Astrocyte of the spinal cord (primary cell): ENCODE measurements around the gene BAHCC1.

ENCODE experiments used
- DNase-seq: peaks from one replicate; pipeline ENCODE4 v3.0.0; 2011; ENCODE audit warnings: low read depth, low spot score
- H3K4me3 ChIP-seq: 2 replicates; pipeline ENCODE4 v1.5.1; 2011; ENCODE audit warnings: low read depth, mild to moderate bottlenecking, low read length, moderate library complexity
- in situ Hi-C: cut with HindIII; loops from 2 replicates; pipeline ENCODE4 v1.10.0; 2017; ENCODE audit warnings: low sequenced_read_pairs
- TF ChIP-seq, protein P1 (sequence below): IDR thresholded peaks from 2 replicates; pipeline ENCODE4 v1.5.1; 2012; ENCODE audit warnings: low read depth, mild to moderate bottlenecking, low read length, inconsistent platforms

The BAHCC1 gene

GRCh38 chr17:81394921-81395599 is at the start of gene BAHCC1:
TSS of gene BAHCC1 (plus strand) at chr17:81395457. CDS start at chr17:81399740, 4,283 bp downstream.
- DNase-seq = peak; percentile 100
- in situ Hi-C loops = no loop called here
- H3K4me3 ChIP-seq = peak within 1 kb of the TSS; percentile 71
- TF ChIP-seq, protein P1, sequence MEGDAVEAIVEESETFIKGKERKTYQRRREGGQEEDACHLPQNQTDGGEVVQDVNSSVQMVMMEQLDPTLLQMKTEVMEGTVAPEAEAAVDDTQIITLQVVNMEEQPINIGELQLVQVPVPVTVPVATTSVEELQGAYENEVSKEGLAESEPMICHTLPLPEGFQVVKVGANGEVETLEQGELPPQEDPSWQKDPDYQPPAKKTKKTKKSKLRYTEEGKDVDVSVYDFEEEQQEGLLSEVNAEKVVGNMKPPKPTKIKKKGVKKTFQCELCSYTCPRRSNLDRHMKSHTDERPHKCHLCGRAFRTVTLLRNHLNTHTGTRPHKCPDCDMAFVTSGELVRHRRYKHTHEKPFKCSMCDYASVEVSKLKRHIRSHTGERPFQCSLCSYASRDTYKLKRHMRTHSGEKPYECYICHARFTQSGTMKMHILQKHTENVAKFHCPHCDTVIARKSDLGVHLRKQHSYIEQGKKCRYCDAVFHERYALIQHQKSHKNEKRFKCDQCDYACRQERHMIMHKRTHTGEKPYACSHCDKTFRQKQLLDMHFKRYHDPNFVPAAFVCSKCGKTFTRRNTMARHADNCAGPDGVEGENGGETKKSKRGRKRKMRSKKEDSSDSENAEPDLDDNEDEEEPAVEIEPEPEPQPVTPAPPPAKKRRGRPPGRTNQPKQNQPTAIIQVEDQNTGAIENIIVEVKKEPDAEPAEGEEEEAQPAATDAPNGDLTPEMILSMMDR = no peak

DNA sequence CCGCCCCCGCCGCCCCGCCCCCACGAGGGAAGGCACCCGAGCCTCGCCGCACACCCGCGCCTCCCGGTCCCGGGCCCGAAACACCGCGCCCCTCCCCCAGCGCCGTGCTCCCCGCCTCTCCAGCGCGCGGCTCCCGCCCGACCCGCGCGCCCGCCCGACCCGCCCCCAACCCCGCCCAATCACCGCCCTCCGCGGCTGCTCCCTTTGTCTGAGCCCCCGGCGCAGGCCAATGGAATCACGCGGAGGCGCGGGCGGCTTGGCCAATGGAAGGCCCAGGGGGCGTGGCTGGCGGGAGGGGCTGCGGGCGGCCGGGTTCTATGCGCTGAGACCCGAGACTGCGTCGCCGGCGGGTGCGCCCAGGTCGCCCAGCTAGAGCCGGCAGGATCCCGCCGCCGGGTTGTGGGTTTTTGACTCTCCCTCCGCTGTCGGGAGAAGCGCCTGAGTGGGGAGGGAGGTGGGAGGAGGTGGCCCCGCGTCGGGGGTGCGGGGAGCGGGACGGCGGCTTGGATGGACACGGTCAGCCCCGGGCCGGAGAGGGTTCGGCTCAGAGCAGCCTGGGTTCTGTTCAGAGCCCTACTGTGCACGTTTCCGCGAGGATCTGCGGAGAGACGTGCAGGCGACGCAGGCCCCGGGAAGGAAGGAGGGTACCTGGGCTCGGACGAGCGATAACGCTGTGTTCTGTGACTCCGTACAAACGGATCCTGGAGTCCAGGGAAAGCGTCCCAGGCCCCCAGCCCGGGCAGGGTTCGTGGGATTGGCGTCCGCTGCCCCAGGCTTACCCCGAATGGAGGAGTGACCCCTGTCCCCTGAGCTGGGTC is 49.0 kb upstream of the BAHCC1 start:
- TF ChIP-seq, protein P1 = no peak
- H3K4me3 ChIP-seq = peak overlapping the region; percentile 60
- DNase-seq = peak; percentile 97
- in situ Hi-C loops = no loop called here

- DNase-seq = no peak
- TF ChIP-seq, protein P1 = no peak
- peak overlapping the region; percentile 60 for H3K4me3 ChIP-seq
- in situ Hi-C loops = no loop called here
These were observed 48.3 kb upstream of the BAHCC1 start for GRCh38 chr17:81346908-81347349.

- H3K4me3 ChIP-seq = no peak overlapping the region
- TF ChIP-seq, protein P1 = no peak
- in situ Hi-C loops = no loop called here
- DNase-seq = no peak
These were observed 47.8 kb upstream of the BAHCC1 start for GRCh38 chr17:81347437-81347836.

DNA sequence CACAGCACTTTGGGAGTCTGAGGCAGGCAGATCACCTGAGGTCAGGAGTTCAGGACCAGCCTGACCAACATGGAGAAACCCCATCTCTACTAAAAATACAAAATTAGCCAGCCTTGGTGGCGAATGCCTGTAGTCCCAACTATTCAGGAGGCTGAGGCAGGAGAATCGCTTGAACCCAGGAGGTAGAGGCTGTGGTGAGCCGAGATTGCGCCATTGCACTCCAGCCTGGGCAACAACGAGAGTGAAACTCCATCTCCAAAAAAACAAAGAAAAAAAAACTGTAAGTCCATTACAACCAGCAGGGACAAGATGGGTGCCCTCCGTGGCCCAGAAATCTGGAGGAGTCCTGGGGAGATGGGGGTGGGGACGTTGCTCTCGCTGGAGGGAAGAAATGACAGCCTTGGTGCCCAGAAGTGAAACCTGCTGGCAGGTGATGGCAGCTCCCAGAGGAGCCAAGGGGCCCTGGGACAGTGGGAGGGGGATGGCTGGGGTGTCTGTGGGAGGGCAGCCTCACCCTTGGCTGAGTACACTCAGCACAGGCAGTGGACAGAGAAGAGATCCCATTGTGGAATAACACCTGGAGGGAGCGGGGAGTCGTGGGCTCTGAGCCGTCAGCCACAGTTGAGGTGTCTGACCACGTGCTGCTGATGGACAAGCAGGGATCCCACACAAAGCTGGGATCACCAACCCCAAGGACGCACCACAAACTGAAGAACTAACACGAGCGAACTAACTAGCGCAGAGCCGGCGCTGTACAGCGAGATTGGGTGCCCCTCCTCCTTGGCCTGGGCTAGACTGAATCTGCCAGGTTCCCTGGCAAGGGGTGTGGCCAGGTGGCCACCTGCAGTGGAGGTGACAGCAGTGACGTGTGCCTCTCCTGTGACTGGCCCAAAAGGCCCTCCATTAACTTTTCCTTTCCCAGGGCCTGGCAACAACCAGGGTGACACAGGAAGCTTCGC is 46.9 kb upstream of the BAHCC1 start:
- no peak overlapping the region for H3K4me3 ChIP-seq
- DNase-seq = no peak
- in situ Hi-C loops = no loop called here
- TF ChIP-seq, protein P1 = no peak
